ENCODE measurements around the gene HCST.

Gene HCST

GRCh38 chr19:35937345-35938281 lies 35.3 kb downstream of the HCST start:
- no peak for DNase-seq (ENCODE audit: low read depth)

GRCh38 chr19:35938282-35939224 lies 36.2 kb downstream of the HCST start:
- no peak for DNase-seq (ENCODE audit: low read depth)

- no peak for DNase-seq (ENCODE audit: low read depth)
Observed at GRCh38 chr19:35939307-35940077, 37.2 kb downstream of the HCST start.

GRCh38 chr19:35940078-35940775 lies 37.9 kb downstream of the HCST start:
- no peak for DNase-seq (ENCODE audit: low read depth)

GRCh38 chr19:35940839-35941238 lies 38.5 kb downstream of the HCST start:
- DNase-seq (ENCODE audit: low read depth): no peak

GRCh38 chr19:35942235-35942634 lies 39.9 kb downstream of the HCST start:
- DNase-seq (ENCODE audit: low read depth): no peak

GRCh38 chr19:35943321-35944301 lies 41.3 kb downstream of the HCST start:
- no peak for DNase-seq (ENCODE audit: low read depth)

- DNase-seq (ENCODE audit: low read depth): no peak
Observed at GRCh38 chr19:35944556-35944955, 42.2 kb downstream of the HCST start.

GRCh38 chr19:35945121-35945790 lies 42.9 kb downstream of the HCST start:
- no peak for DNase-seq (ENCODE audit: low read depth)

GRCh38 chr19:35946203-35946602 lies 43.9 kb downstream of the HCST start:
- no peak for DNase-seq (ENCODE audit: low read depth)

- no peak for DNase-seq (ENCODE audit: low read depth)
Observed at GRCh38 chr19:35949131-35949530, 46.8 kb downstream of the HCST start.
